Astrocyte (in vitro differentiated cells and primary cell): ENCODE results near the gene PDLIM3. TPM values are rescaled to one million over a fixed set of nuclear protein-coding genes. Genes with fewer than 3 reads are reported as not detected.
A peak's percentile ranks its signal among the peaks of the same experiment; 100 is the strongest.

Experiments
- DNase-seq: peaks from one replicate; pipeline ENCODE4 v3.0.0-alpha.2; 2010; ENCODE audit warnings: low read depth
- FAIRE-seq: peaks from 2 replicates; lab custom pipeline; 2011; peaks lifted over from hg19 to GRCh38; lab: Jason Lieb, UNC
- H2AFZ ChIP-seq: 2 replicates; pipeline ENCODE4 v1.6.0; 2012; ENCODE audit warnings: low read depth, low read length, inconsistent platforms
- H3K27ac ChIP-seq: 2 replicates; pipeline ENCODE4 v1.5.1; 2011; ENCODE audit warnings: low read depth, low read length, inconsistent platforms
- H3K27me3 ChIP-seq: 2 replicates; pipeline ENCODE4 v1.6.0; 2011; ENCODE audit warnings: low read length, inconsistent platforms; ENCODE audit not compliant: insufficient read depth
- H3K36me3 ChIP-seq: 2 replicates; pipeline ENCODE4 v1.5.1; 2011; ENCODE audit warnings: low read length, inconsistent platforms; ENCODE audit not compliant: insufficient read depth
- H3K4me1 ChIP-seq: 2 replicates; pipeline ENCODE4 v1.5.1; 2011; ENCODE audit warnings: low read length, inconsistent platforms; ENCODE audit not compliant: insufficient read depth
- H3K4me2 ChIP-seq: 2 replicates; pipeline ENCODE4 v1.6.0; 2012; ENCODE audit warnings: low read length, inconsistent platforms
- H3K4me3 ChIP-seq: 2 replicates; pipeline ENCODE4 v1.5.1; 2011; ENCODE audit warnings: low read depth, mild to moderate bottlenecking, low read length, inconsistent platforms; ENCODE audit not compliant: insufficient read depth
- H3K79me2 ChIP-seq: 2 replicates; pipeline ENCODE4 v1.6.0; 2012; ENCODE audit warnings: mild to moderate bottlenecking, low read length, inconsistent platforms; ENCODE audit not compliant: insufficient read depth
- H3K9ac ChIP-seq: 2 replicates; pipeline ENCODE4 v1.6.0; 2012; ENCODE audit warnings: mild to moderate bottlenecking, low read length, inconsistent platforms
- H3K9me3 ChIP-seq: 2 replicates; pipeline ENCODE4 v1.5.1; 2012; ENCODE audit warnings: low read depth, mild to moderate bottlenecking, low read length, inconsistent platforms; ENCODE audit not compliant: insufficient read depth
- H4K20me1 ChIP-seq: 2 replicates; pipeline ENCODE4 v1.6.0; 2012; ENCODE audit warnings: low read length, inconsistent platforms; ENCODE audit not compliant: insufficient read depth
- H3K27ac Mint-ChIP-seq: one replicate; pipeline ENCODE4 v1.8.0; 2021; ENCODE audit warnings: mild to moderate bottlenecking, mixed read lengths; ENCODE audit not compliant: unreplicated experiment
- H3K27me3 Mint-ChIP-seq: one replicate; pipeline ENCODE4 v1.8.0; 2021; ENCODE audit warnings: low read depth, mixed read lengths; ENCODE audit not compliant: unreplicated experiment
- H3K36me3 Mint-ChIP-seq: one replicate; pipeline ENCODE4 v1.8.0; 2021; ENCODE audit warnings: low read depth, mixed read lengths; ENCODE audit not compliant: unreplicated experiment
- H3K4me1 Mint-ChIP-seq: one replicate; pipeline ENCODE4 v1.8.0; 2021; ENCODE audit warnings: low read depth, mixed read lengths; ENCODE audit not compliant: unreplicated experiment
- H3K4me3 Mint-ChIP-seq: one replicate; pipeline ENCODE4 v1.8.0; 2021; ENCODE audit warnings: mild to moderate bottlenecking, moderate library complexity, mixed read lengths; ENCODE audit not compliant: unreplicated experiment
- H3K9me3 Mint-ChIP-seq: one replicate; pipeline ENCODE4 v1.8.0; 2021; ENCODE audit warnings: mild to moderate bottlenecking, mixed read lengths; ENCODE audit not compliant: unreplicated experiment
- CTCF ChIP-seq: IDR thresholded peaks from 2 replicates; pipeline ENCODE4 v1.5.1; 2011; ENCODE audit warnings: low read depth, mild to moderate bottlenecking, inconsistent platforms, low read length, moderate library complexity; ENCODE audit not compliant: insufficient read depth
- EZH2 ChIP-seq: IDR thresholded peaks from 2 replicates; pipeline ENCODE4 v1.6.1; 2012; ENCODE audit warnings: mild to moderate bottlenecking, low read length, inconsistent platforms; ENCODE audit not compliant: insufficient read depth
- total RNA-seq: library from RNA; stranded (reverse); gene quantifications from 2 replicates; pipeline ENCODE4 v1.2.1, GENCODE V29; 2021

PDLIM3 gene
- total RNA-seq, 1 donor from 2014 or later, result 28.5 TPM

- Histone ChIP-seq H3K79me2 (no peaks in the 10 kb centered on the region), H4K20me1 (no peaks in the 10 kb centered on the region), H3K4me3 (peak within 1 kb of the TSS; percentile 75), H3K9ac (peak within 1 kb of the TSS; percentile 83), H3K4me2 (peak within 1 kb of the TSS; percentile 100), H3K4me1 (no peaks in the 10 kb centered on the region), H3K27ac (peak within 1 kb of the TSS; percentile 38), H2AFZ (peak within 1 kb of the TSS; percentile 92), H3K27me3 (peaks cover 3% of the 10 kb centered on the region), H3K36me3 (no peaks in the 10 kb centered on the region), H3K9me3 (no peaks in the 10 kb centered on the region)
- FAIRE-seq (no peak), DNase-seq (peak; percentile 78)
- peaks cover 3% of the 10 kb centered on the region for H3K9me3 Mint-ChIP-seq
- H3K27me3 Mint-ChIP-seq, result peaks cover 6% of the 10 kb centered on the region
- peak within 1 kb of the TSS; percentile 93 for H3K4me3 Mint-ChIP-seq
- TF ChIP-seq EZH2 (no peak), CTCF (no peak)
- no peaks in the 10 kb centered on the region for H3K4me1 Mint-ChIP-seq
- H3K36me3 Mint-ChIP-seq, result no peaks in the 10 kb centered on the region
- peak within 1 kb of the TSS; percentile 51 for H3K27ac Mint-ChIP-seq
Observed at GRCh38 chr4:185471235-185472102, 63.8 kb downstream of the PDLIM3 start, which contains the start of gene CCDC110. CCDC110 (minus strand) TSS chr4:185471733; CDS start chr4:185471683, 50 bp downstream.

GRCh38 chr4:185470501-185471195 lies 64.7 kb downstream of the PDLIM3 start:
- H3K27me3 Mint-ChIP-seq, result peaks cover 8% of the 10 kb centered on the region
- no peaks in the 10 kb centered on the region for H3K36me3 ChIP-seq
- H3K36me3 Mint-ChIP-seq, result no peaks in the 10 kb centered on the region
- H3K4me3 Mint-ChIP-seq, result peak overlapping the region; percentile 82
- peak overlapping the region; percentile 75 for H3K4me3 ChIP-seq
- H3K4me1 ChIP-seq, result no peaks in the 10 kb centered on the region
- H3K9ac ChIP-seq, result peak overlapping the region; percentile 80
- H2AFZ ChIP-seq, result peak overlapping the region; percentile 87
- no peak for FAIRE-seq
- peaks cover 3% of the 10 kb centered on the region for H3K9me3 Mint-ChIP-seq
- H4K20me1 ChIP-seq, result no peaks in the 10 kb centered on the region
- H3K4me1 Mint-ChIP-seq, result no peaks in the 10 kb centered on the region
- peaks cover 3% of the 10 kb centered on the region for H3K27me3 ChIP-seq
- no peaks in the 10 kb centered on the region for H3K79me2 ChIP-seq
- no peak overlapping the region for H3K27ac ChIP-seq
- peak overlapping the region; percentile 100 for H3K4me2 ChIP-seq
- H3K9me3 ChIP-seq, result no peaks in the 10 kb centered on the region
- no peak for DNase-seq
- TF ChIP-seq EZH2, result no peak
- no peak for TF ChIP-seq CTCF
- no peak overlapping the region for H3K27ac Mint-ChIP-seq
